COLO829 (cell line): ENCODE measurements around the gene GJB4.
"Not testable (repeated sequence)": the region's sequence is repeated elsewhere in the genome, so short reads cannot be mapped to it uniquely, and the experiment has no call there.

ENCODE experiments used
- DNase-seq: peaks from one replicate; pipeline ENCODE4 v3.0.0; 2012; ENCODE audit warnings: low spot score

GJB4 gene

GRCh38 chr1:34759503-34760357, at the start of gene GJB4:
GJB4 (plus strand) TSS chr1:34759740; CDS start chr1:34761255, 1,515 bp downstream.
- DNase-seq = no peak

- no peak for DNase-seq
Measured at GRCh38 chr1:34710812-34711211, 48.7 kb upstream of the GJB4 start.

- DNase-seq = no peak
Measured at GRCh38 chr1:34711485-34711884, 48.1 kb upstream of the GJB4 start.

GRCh38 chr1:34712007-34712688, 47.4 kb upstream of the GJB4 start:
- no peak for DNase-seq

GRCh38 chr1:34713443-34713842, 46.1 kb upstream of the GJB4 start:
- no peak for DNase-seq

- no peak for DNase-seq
Measured at GRCh38 chr1:34714386-34714785, 45.2 kb upstream of the GJB4 start.

GRCh38 chr1:34715139-34715538, 44.4 kb upstream of the GJB4 start:
- no peak for DNase-seq

GRCh38 chr1:34721241-34721640, 38.3 kb upstream of the GJB4 start:
- no peak for DNase-seq

GRCh38 chr1:34721646-34722355, 37.7 kb upstream of the GJB4 start:
- no peak for DNase-seq

GRCh38 chr1:34726861-34727260, 32.7 kb upstream of the GJB4 start:
- DNase-seq = no peak

- no peak for DNase-seq
Measured at GRCh38 chr1:34730485-34730884, 29.1 kb upstream of the GJB4 start.

GRCh38 chr1:34732831-34733230, 26.7 kb upstream of the GJB4 start:
- DNase-seq = not testable (repeated sequence)

- no peak for DNase-seq
Measured at GRCh38 chr1:34736692-34737091, 22.8 kb upstream of the GJB4 start.

GRCh38 chr1:34737236-34737635, 22.3 kb upstream of the GJB4 start:
- DNase-seq = not testable (repeated sequence)

- peak; percentile 14 for DNase-seq
Measured at GRCh38 chr1:34739613-34740012, 19.9 kb upstream of the GJB4 start.

GRCh38 chr1:34740161-34740868, 19.2 kb upstream of the GJB4 start:
- DNase-seq = no peak

- DNase-seq = peak; percentile 65
Measured at GRCh38 chr1:34742667-34743270, 16.8 kb upstream of the GJB4 start.

- no peak for DNase-seq
Measured at GRCh38 chr1:34743775-34744174, 15.8 kb upstream of the GJB4 start.

GRCh38 chr1:34744851-34745250, 14.7 kb upstream of the GJB4 start:
- DNase-seq = no peak

GRCh38 chr1:34745666-34746065, 13.9 kb upstream of the GJB4 start:
- DNase-seq = no peak

- no peak for DNase-seq
Measured at GRCh38 chr1:34746101-34746500, 13.4 kb upstream of the GJB4 start.
